GM20000 (cell line): ENCODE data around the gene AKR1E2.

ENCODE experiments used
- DNase-seq: peaks from one replicate; pipeline ENCODE4 v3.0.0; 2012; ENCODE audit warnings: low spot score
- TF ChIP-seq, protein P1 (sequence below): IDR thresholded peaks from 2 replicates; pipeline ENCODE4 v1.5.1; 2012; ENCODE audit warnings: mild to moderate bottlenecking, control low read depth; ENCODE audit errors: extremely low read depth, missing control alignments

AKR1E2 gene

DNA sequence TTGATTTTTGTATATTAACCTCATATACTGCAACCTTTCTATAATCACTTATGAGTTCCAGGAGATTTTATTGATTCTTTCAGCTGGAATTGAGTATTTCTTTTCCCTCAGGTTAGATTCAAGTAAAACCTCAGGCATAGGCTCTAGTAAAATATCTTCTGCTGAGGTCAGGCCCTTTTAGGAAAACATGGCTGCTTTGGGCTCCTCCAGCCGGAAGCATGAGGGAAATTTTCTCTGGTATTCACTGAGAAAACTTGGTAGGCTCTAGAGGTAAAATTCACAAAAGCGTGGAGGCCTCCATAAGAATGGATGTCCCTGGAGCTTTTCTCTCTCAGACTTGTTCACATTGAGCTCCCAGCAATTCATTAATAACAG lies 56.7 kb downstream of the AKR1E2 start:
- TF ChIP-seq, protein P1, sequence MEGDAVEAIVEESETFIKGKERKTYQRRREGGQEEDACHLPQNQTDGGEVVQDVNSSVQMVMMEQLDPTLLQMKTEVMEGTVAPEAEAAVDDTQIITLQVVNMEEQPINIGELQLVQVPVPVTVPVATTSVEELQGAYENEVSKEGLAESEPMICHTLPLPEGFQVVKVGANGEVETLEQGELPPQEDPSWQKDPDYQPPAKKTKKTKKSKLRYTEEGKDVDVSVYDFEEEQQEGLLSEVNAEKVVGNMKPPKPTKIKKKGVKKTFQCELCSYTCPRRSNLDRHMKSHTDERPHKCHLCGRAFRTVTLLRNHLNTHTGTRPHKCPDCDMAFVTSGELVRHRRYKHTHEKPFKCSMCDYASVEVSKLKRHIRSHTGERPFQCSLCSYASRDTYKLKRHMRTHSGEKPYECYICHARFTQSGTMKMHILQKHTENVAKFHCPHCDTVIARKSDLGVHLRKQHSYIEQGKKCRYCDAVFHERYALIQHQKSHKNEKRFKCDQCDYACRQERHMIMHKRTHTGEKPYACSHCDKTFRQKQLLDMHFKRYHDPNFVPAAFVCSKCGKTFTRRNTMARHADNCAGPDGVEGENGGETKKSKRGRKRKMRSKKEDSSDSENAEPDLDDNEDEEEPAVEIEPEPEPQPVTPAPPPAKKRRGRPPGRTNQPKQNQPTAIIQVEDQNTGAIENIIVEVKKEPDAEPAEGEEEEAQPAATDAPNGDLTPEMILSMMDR: no peak
- no peak for DNase-seq

DNA sequence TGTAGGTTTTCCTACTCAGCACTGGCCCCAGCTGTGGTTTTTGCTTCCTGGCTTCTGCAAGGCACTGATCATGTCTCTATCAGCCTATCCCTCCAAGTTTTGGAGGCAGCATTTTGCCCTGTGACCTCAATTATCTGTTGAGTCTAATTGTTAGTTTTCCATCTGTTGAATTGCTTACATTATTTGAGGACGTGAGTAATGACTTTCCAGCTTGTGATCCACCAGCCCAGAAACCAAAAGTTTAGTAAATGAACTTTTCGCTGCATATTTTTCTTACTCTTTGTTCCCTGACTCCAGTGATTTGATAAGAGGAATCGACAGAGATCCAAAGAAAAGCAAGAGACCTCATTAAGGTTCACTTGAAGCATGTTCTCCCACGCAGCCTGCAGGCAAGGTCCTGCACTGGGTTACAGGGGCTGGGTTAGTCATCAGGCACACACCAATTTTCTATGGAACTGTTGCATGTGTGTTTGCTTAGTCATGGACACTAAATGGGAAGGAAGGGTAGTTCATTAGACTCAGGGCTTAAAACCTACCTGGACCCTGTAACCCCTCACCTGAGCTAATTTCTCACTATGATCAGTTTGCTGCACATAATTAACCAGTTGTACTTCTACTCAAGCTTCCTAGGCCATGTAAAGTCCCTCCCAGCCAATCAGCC lies 57.2 kb downstream of the AKR1E2 start:
- no peak for DNase-seq

DNA sequence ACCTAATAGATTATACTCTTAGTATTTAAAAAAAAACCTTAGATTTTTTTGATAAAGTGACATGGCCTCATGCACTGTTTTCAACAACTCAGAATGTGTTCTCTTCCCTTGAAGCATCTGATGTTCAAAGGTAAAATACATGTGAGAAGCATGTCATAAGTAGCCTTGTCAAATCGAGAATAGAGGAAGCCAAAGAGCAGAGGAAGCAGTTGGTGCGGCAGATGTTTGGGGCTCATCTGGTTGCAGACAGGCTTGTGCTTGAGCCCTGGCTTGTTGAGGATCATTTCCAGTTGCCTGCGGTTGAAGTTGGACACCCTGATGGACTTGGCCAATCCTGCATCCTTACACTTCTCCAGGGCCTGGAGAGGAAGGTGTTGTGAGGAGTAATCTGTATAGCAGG lies 59.2 kb downstream of the AKR1E2 start:
- DNase-seq: no peak
- TF ChIP-seq, protein P1: no peak

More for the DNA sequence above, 57.2 kb downstream of the AKR1E2 start:
- TF ChIP-seq, protein P1: no peak

DNA sequence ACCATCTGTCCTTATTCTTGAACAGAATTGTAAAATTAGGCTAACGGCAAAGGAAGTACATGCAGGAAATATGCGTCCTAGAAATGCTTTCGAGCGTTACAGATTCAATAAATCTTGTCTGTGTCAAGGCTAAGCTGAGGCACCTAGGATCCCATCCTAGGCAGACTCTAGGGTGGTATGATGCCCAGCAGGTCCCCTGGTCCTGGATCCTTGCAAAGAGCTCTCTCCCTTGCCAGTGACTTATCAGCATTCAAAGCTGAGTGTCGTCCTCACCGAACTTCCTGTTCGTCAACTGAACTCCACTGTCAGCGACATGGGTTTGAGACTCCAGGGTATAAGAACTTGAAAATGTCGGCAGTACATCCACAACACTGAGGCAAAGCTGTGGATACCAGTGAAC lies 61.5 kb downstream of the AKR1E2 start:
- DNase-seq: no peak
- TF ChIP-seq, protein P1: no peak

DNA sequence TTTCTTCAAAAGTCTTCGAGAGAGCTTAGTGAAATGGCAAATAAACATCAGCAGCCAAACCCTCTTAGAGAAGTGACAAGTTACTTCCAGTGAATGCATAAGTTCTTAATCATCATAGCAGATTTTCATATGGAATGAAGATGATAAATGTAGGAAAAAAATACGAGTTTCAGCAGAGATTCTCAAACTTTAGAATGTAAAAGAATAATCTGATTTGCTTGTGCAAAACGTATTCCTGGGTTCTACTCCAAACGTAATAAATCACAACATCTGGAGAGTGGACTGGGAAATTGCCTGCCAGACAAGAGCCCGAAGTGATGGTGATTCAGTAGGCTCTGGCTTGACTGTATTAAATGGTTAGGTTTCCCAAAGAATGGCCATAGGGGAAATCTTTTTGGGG lies 62.2 kb downstream of the AKR1E2 start:
- TF ChIP-seq, protein P1: no peak
- DNase-seq: no peak

DNA sequence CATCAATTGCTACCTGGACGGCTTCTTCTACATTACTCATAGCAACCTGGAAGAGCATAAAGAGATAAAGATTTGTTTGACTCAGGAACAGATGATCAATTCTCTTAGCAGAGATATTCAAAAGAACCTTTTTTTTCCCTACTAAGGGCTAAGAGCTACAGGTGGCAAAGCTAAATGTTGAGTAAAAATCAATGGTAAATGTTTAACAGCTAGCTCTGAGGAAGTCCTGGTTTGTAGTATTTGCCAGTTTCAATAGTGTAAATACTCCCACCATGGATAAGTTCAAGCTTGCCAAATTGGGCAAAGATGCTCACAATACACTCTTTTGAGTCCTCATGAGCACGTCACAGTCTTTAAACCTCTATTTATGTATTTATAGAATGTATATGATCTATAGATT lies 64.0 kb downstream of the AKR1E2 start:
- DNase-seq: no peak
- TF ChIP-seq, protein P1: no peak

DNA sequence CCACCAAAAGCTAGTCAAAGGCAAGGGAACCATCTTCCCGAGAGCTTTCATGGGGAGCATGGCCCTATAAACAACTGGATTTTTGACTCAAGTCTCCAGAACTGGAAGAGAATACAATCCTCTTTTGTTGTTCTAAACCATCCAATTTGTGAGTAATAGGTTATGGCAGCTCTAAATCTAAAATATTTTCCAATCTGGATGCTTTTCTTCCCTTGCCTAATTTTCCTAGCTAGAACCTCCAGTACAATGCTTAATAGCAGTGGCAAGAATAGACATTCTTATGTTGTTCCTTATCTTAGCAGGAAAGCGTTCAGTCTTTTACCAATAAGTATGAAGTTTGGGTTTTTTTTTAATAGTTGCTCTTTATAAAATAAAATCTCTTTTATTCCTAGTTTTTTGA lies 66.7 kb downstream of the AKR1E2 start:
- TF ChIP-seq, protein P1: no peak
- DNase-seq: no peak
